Esophagus muscularis mucosa (tissue), 4 donors: ENCODE data around the gene SPOCK1. TPM values are rescaled to one million over a fixed set of nuclear protein-coding genes. Genes with fewer than 3 reads are reported as not detected.
A peak's percentile ranks its signal among the peaks of the same experiment; 100 is the strongest.

Experiments
- DNase-seq: peaks from one replicate; pipeline ENCODE4 v3.0.0-alpha.2; 2017; ENCODE audit errors: extremely low spot score
- H3K27ac ChIP-seq, 4 donors: fragments of 200-600 bp; sonication (generic); replicated peaks in 1 of 4; 1 replicate in 3 of 4; 2 replicates in 1 of 4; pipeline ENCODE4 v1.5.1; 2016 to 2019; ENCODE audit warnings: mild to moderate bottlenecking in 1 of 4
- H3K27me3 ChIP-seq, 4 donors: fragments of 200-600 bp; sonication (generic); one replicate each; pipeline versions ENCODE4 v1.5.1 to v1.6.0; 2016 to 2019
- H3K36me3 ChIP-seq, 4 donors: fragments of 200-600 bp; sonication (generic); one replicate each; pipeline ENCODE4 v1.5.1; 2016 to 2019
- H3K4me1 ChIP-seq, 4 donors: fragments of 200-600 bp; sonication (generic); one replicate each; pipeline ENCODE4 v1.5.1; 2016 to 2019
- H3K4me3 ChIP-seq, 4 donors: fragments of 200-600 bp; sonication (generic); 1 replicate in 2 of 4; 2 replicates in 2 of 4; pipeline ENCODE4 v1.5.1; 2016 to 2019; ENCODE audit warnings: mild to moderate bottlenecking in 4 of 4, moderate library complexity in 1 of 4
- H3K9me3 ChIP-seq, 4 donors: fragments of 200-600 bp; sonication (generic); 1 replicate in 3 of 4; 2 replicates in 1 of 4; pipeline ENCODE4 v1.5.1; 2016 to 2019
- CTCF ChIP-seq, 3 experiments: fragments of 200-600 bp in 2 of 3; fragments of 450-650 bp in 1 of 3; sonication (generic) in 2 of 3; IDR thresholded peaks; one replicate each; pipeline ENCODE4 v1.5.1; 2017 to 2019; ENCODE audit warnings: antibody characterized with exemption in 3 of 3, mild to moderate bottlenecking in 2 of 3, moderate library complexity in 1 of 3
- EP300 ChIP-seq: sonication (generic); formaldehyde crosslinking; IDR thresholded peaks from one replicate; pipeline ENCODE4 v1.6.1; 2017; ENCODE audit warnings: antibody characterized with exemption
- POLR2A ChIP-seq: fragments of 450-650 bp; IDR thresholded peaks from one replicate; pipeline ENCODE4 v1.6.1; 2017; ENCODE audit warnings: antibody characterized with exemption, moderate library complexity, mild to moderate bottlenecking, low read depth
- POLR2AphosphoS5 ChIP-seq, 2 donors: sonication (generic); formaldehyde crosslinking; IDR thresholded peaks; one replicate each; pipeline ENCODE4 v1.6.1; 2017; ENCODE audit warnings: antibody characterized with exemption in 2 of 2
- WGBS: methylation state at CpG from one replicate; pipeline ENCODE4 v1.1.5; 2018; 5-methylcytosine and 5-hydroxymethylcytosine counted together
- intact Hi-C: fragments of 100-400 bp; cut with DNase I; formaldehyde crosslinking; loops from one replicate; pipeline ENCODE4 v1.15.1; 2023
- total RNA-seq, 4 donors: library from RNA; depleted of rRNA; stranded (reverse); fragments of >200 nt; gene quantifications; one replicate each; pipeline versions ENCODE4 v1.1.0 to v1.2.1, GENCODE V29; 2016

SPOCK1 gene
- total RNA-seq, 4 donors from 2014 or later: 39.0 to 52.4 (median 45.6) TPM

- Histone ChIP-seq H3K27ac (no peak overlapping the region), H3K4me1 (peaks cover 0 to 12% (median 10%) of the 10 kb centered on the region in 4 donors), H3K27me3 (no peaks in the 10 kb centered on the region), H3K36me3 (no peaks in the 10 kb centered on the region), H3K4me3 (no peak overlapping the region), H3K9me3 (no peaks in the 10 kb centered on the region)
- intact Hi-C loops: no loop called here
- 14% methylated on average over 5 of the region's 5 CpGs for WGBS
- peak; percentile 81 for DNase-seq
- TF ChIP-seq POLR2A (no peak), POLR2AphosphoS5 (IDR thresholded peaks at IDR 0.05) (no peak)
Measured at GRCh38 chr5:137310051-137310730, 188.9 kb downstream of the SPOCK1 start.

- H3K27me3 ChIP-seq: no peaks in the 10 kb centered on the region
- intact Hi-C loops: no loop called here
- no peak overlapping the region for H3K4me3 ChIP-seq
- WGBS: 98% methylated on average over 2 of the region's 2 CpGs
- peaks cover 4 to 12% (median 10%) of the 10 kb centered on the region in 4 donors for H3K4me1 ChIP-seq
- no peak overlapping the region for H3K27ac ChIP-seq
- no peaks in the 10 kb centered on the region for H3K9me3 ChIP-seq
- no peak for TF ChIP-seq CTCF (IDR thresholded peaks at IDR 0.05)
- no peaks in the 10 kb centered on the region for H3K36me3 ChIP-seq
- peak; percentile 85 for DNase-seq
Measured at GRCh38 chr5:137309290-137309689, 189.8 kb downstream of the SPOCK1 start.

- Histone ChIP-seq H3K27ac (no peak overlapping the region), H3K27me3 (no peaks in the 10 kb centered on the region), H3K4me1 (peaks cover 9 to 13% (median 11%) of the 10 kb centered on the region in 4 donors), H3K36me3 (no peaks in the 10 kb centered on the region), H3K9me3 (no peaks in the 10 kb centered on the region), H3K4me3 (no peak overlapping the region)
- no peak for TF ChIP-seq EP300
- intact Hi-C loops: no loop called here
- WGBS: 93% methylated on average over 3 of the region's 3 CpGs
- peak; percentile 84 for DNase-seq
Measured at GRCh38 chr5:137308311-137308710, 190.8 kb downstream of the SPOCK1 start.

GRCh38 chr5:137306903-137307302 is 192.2 kb downstream of the SPOCK1 start:
- Histone ChIP-seq H3K27me3 (no peaks in the 10 kb centered on the region), H3K27ac (no peak overlapping the region), H3K36me3 (no peaks in the 10 kb centered on the region), H3K9me3 (no peaks in the 10 kb centered on the region), H3K4me3 (no peak overlapping the region), H3K4me1 (peaks cover 9 to 13% (median 11%) of the 10 kb centered on the region in 4 donors)
- intact Hi-C loops: no loop called here
- 80% methylated on average over 3 of the region's 3 CpGs for WGBS
- TF ChIP-seq POLR2AphosphoS5 (IDR thresholded peaks at IDR 0.05) (no peak), CTCF (IDR thresholded peaks at IDR 0.05) (no peak), EP300 (no peak), POLR2A (no peak)
- peak; percentile 72 for DNase-seq

GRCh38 chr5:137305971-137306602 is 193.0 kb downstream of the SPOCK1 start:
- DNase-seq: peak; percentile 72
- WGBS: 93% methylated on average over 8 of the region's 8 CpGs
- Histone ChIP-seq H3K27ac (no peak overlapping the region), H3K36me3 (no peaks in the 10 kb centered on the region), H3K27me3 (no peaks in the 10 kb centered on the region), H3K4me1 (peaks cover 9 to 13% (median 11%) of the 10 kb centered on the region in 4 donors), H3K9me3 (no peaks in the 10 kb centered on the region), H3K4me3 (no peak overlapping the region)
- TF ChIP-seq CTCF (IDR thresholded peaks at IDR 0.05): no peak
- TF ChIP-seq POLR2A: no peak
- TF ChIP-seq EP300: no peak
- TF ChIP-seq POLR2AphosphoS5 (IDR thresholded peaks at IDR 0.05): no peak
- intact Hi-C loops: no loop called here
